ENCODE results near the gene NOTCH1.
A peak's percentile ranks its signal among the peaks of the same experiment; 100 is the strongest.

The NOTCH1 gene

DNA sequence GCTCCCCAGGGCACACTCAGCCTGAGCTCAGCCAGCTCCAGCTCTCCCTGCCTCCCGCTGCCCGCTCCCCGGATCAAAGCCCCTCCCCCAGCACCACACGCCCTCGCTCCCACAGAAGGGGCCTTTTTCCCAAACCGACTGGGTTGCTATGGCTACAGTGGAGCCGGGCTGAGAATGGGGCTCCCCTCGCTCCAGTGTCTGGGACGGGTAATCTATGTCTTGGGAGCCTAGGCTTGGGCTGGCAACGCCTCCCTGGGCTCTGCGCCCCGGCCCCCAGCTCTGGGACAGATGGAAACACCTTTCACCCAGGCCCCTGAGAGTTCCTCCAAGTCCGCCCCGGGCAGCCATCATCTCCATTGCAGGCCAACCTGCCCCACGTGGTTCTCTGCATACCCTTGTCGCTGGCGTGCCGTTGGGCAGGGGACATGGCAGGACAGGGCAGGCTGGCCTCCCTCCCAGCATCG is 29.6 kb downstream of the NOTCH1 start:
- no peak for DNase-seq

DNA sequence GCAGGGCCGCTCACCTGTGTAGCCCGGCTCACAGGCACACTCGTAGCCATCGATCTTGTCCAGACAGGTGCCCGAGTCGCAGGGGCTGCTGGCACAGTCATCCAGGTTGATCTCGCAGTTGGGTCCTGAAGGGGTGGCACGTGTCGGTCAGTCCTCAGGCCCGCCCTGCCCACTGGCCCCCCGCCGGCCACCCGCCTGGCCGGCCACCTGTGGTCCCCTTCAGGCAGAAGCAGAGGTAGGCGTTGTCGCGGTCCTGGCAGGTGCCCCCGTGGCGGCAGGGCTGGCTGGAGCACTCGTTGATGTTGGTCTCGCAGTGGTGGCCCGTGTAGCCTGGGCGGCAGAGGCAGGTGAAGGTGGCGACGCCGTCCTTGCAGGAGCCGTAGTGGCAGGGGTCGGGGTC is 30.6 kb downstream of the NOTCH1 start:
- no peak for DNase-seq

DNA sequence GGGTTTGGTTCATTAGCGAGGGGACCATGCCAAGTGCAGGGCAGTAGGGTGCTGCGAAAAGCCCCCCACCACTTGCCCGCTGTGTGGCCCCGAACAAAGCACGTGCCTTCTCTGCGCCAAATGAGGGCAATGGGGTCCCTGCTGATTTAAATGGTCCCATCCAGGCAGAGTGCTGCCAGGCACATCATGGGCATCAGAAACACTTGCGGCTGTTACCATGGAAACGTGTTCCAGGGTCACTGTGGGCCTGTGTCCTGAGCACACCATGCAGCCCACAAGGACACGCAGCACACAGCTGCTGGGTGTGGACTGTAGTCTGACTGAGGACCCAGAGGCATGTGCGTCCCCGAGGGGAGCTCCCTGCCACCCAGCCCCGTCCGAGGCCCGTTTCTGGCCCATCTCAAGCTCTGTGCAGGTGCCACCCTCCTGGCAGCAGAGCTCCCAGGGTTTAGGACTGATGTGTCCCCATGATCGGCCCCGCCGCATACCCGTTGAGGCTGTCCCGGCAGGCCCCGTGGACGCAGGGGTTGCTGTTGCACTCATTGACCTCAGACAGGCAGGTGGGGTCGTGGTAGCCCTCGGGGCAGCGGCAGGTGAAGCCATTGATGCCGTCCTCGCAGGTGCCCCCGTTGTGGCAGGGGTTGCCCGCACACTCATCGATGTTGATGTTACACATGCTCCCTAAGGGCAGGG is 31.7 kb downstream of the NOTCH1 start:
- DNase-seq: no peak

DNA sequence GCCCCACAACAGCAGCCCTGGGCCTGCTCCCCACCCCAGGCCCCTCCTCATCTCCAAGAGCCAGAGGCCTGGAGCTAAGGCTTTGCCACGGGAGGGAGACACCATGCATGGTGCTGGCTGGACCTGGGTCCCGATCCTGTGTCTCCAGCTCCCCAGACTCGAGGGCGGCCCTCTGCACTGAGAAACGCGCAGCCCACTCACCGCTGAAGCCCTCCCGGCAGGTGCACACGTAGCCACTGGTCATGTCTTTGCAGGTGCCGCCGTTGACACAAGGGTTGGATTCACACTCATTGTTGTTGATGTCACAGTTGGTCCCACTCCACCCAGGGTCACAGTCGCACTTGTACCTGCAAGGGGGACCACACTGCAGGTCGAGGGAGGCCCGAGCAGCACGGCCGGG is 32.7 kb downstream of the NOTCH1 start:
- no peak for DNase-seq

DNA sequence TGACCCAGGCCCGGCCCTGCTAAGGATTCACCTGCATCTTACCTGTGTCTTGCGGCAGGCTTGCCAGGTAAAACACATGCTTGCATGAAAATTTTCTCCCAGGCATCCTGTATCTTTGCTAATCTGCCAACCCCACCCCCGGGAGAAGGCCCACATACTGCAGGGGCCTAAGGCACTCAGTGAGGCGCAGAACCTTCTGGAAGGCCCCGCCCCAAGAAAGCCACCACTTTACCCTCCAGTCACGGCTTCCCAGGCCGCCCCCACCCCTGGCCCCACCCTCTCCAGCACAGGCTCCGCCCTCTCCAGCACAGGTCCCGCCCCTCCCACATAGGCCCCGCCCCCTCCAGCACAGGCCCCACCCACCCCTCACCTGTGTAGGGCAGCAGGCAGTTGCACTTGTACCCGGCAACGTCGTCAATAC is 33.2 kb downstream of the NOTCH1 start:
- DNase-seq: peak; percentile 31 to 34

DNA sequence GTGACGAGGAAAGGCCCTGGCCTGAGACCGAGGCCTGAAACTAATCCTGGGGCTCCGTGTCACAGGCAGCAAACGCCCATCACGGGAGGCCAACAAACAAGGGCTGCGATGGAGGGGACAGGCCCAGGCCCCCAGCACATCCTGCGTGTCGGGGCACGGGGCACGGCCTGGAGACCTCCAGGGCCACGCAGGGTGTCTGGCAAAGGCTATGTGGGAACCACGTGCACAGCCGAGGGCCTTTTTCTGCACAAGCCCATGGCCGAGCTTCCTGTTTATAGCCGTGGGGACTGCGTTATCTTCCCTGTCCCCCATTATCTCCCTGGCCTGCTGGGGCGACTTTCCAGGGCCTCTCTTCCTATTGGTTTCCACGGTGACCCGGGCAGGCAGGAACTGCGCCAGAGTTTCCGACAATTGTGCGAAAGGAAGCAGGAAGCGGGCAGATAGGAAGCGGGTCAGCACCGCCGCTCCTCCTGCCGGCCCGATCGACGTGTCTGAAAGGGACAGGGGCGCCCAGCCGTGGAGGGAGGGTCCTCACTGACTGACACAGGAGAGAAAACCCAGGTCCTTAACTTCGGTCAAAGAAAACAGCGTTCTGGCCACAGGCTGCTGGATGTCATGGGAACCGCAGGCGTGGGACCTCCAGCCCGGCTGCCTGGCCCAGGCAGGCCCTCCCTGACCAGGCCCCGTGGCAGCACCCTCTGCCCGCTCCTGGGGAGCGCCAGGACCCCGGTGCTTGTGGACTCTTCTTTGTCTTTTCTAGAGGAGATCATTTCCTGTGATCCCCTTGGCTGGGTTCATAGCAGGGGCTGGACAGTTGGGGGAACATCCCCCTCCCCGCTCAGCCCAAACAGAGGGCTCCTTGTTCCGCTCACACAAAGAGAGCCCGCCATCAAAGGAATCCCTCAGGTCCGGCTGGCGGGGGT is 33.9 kb downstream of the NOTCH1 start:
- DNase-seq: no peak

DNA sequence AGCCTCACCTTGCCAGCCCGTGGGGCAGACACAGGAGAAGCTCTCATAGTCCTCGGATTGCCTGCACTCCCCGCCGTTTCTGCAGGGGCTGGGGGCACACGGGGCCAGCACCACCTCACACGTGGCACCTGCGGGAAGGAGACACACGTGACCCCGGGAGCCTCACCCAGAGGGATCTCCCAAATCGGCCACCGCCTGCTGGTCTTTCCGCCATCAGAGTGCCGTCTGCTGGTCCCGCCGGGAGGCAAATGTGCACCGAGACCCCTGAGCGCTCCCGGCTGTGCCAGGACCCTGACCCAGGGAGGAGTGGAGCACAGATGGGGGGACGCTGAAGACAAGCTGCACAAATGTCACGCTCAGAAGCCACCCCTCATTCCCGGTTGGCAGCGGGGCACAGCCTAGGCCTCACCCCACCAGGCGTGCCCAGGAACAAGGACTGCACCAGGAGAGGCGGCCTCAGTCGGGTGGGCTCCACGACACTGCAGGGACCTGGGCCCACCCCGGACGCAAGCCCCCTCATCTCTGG is 34.6 kb downstream of the NOTCH1 start:
- DNase-seq: no peak

DNA sequence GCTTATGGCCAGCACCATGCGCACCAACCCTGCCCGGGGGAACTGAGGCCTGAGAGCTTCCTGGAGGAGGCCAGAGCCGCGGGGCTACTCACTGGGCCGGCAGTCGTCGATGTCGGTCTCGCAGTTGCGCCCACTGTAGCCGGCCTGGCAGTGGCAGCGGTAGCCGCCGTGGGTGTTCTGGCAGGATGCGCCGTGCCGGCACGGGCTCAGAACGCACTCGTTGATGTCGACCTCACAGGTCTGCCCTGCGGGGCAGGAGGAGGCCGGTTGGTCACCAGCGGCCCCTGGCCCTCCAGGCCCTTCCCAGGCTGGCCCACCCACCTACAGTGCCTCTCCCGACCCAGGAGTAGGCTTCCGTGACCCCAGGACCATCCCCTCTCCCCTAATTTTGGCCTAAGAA is 35.3 kb downstream of the NOTCH1 start:
- DNase-seq: no peak

DNA sequence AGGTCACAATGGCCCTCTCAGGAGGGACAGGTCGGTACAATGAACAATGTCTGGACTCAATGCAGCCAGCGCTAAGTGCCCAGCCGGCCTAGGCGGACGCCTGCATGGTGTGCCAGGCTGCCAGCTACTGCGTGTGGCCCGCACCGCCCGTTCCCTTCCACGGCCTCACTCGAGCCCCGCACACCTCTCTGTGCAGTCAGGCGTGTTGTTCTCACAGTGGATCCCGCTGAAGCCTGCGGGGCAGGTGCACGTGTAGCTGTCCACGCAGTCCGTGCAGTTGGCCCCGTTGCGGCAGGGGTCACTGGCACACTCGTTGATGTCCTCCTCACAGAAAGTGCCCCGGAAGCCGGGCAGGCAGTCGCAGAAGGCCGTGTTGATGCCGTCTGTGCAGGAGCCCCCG is 36.3 kb downstream of the NOTCH1 start:
- no peak for DNase-seq

DNA sequence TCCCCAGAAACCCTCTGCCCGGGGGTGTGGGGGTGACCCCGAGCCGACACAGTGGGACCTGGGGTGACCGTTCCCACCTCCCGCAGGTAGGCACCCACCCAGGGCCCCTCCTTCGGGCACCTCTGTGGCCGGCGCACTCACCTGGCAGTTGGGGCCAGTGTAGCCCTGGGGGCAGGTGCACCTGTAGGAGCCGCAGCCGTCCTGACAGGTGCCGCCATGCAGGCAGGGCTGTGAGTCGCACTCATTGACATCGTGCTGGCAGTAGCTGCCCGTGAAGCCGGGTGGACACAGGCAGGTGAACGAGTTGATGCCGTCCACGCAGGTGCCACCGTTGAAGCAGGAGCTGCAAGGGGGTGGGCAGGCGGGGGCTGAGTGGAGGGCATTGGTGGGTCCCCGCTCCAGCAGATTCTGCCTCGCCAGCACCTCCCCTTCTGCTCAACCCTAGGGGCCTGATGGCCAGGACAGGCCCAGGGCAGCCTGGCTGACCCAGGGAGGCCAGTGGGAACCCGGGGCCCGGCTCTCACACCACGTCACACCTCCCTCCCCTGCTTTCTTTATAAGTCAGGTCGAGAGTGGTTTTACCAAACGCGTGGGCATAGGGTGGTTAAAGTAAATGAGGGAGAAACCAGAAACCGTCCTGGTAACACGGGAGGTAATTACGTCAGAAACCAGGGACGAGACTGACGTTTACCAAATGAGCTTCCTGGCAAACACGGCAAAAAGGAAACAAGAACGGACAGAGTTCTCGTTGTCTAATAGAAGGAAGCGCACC is 36.9 kb downstream of the NOTCH1 start:
- no peak for DNase-seq

DNA sequence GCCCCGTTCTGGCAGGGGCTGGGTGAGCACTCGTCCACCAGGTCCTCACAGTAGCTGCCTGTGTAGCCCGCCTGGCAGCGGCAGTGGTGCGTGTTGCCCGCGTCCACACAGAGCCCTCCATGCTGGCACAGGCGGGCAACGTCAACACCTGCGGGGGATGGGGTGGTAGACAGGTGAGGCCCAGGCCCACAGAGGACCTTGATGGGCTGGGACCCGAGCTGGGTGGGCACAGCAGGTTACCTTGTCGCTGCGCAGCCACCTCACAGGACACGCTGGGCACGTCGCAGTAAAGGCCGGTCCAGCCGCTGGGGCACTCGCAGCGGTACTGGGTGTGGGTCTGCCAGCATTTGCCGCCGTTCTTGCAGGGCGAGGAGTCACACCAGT is 37.9 kb downstream of the NOTCH1 start:
- DNase-seq: no peak

DNA sequence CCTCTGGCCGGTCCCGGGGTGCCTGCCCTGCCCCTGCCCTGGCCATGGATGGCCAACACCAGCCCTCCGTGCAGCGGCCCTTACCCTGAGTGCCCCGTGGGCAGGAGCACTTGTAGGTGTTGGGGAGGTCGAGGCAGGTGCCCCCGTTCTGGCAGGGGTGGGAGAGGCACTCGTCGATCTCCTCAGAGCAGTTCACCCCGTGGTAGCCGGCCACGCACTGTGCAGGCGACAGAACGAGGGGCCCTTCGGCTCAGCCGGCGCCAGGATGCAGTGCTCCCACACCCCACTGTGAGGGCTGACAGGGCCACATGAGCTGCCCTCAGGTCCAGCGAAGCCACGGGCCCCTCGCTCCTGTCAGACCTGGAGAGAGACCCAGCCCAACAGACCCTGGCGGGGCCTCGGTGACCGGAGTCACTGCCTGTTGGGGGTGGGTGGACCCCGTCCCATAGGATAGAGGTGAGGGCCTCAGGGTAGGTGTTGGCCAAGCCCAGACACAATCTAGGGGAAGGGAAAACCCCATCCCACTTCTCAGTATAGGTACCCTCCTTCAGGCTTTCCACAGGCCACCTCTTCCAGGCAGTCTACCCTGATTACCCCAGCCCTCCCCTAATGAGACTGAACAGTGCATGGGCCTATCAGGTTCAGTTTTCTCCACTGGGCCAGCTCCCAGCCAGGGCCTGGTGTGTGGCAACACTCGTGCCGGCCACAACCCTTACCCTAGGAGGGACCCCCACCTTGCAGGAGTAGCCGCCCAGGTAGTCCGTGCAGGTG is 38.4 kb downstream of the NOTCH1 start:
- no peak for DNase-seq

DNA sequence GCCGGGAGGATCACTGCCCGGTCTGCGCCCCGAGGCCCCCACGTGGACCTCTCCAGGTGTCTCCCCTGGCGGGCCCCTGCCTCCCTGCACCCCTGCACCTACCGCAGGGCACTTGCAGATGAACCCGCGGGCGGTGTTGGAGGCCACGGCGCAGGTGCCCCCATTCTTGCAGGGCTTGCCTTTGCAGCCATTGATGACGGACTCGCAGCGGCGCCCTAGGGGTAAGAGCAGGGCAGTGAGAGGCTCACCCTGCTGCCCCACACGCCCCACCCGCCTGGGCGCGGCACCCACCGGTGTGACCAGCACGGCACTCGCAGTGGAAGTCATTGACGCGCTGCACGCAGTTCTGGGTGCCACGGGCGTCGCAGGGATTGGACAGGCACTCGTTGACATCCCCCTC is 39.4 kb downstream of the NOTCH1 start:
- no peak for DNase-seq

DNA sequence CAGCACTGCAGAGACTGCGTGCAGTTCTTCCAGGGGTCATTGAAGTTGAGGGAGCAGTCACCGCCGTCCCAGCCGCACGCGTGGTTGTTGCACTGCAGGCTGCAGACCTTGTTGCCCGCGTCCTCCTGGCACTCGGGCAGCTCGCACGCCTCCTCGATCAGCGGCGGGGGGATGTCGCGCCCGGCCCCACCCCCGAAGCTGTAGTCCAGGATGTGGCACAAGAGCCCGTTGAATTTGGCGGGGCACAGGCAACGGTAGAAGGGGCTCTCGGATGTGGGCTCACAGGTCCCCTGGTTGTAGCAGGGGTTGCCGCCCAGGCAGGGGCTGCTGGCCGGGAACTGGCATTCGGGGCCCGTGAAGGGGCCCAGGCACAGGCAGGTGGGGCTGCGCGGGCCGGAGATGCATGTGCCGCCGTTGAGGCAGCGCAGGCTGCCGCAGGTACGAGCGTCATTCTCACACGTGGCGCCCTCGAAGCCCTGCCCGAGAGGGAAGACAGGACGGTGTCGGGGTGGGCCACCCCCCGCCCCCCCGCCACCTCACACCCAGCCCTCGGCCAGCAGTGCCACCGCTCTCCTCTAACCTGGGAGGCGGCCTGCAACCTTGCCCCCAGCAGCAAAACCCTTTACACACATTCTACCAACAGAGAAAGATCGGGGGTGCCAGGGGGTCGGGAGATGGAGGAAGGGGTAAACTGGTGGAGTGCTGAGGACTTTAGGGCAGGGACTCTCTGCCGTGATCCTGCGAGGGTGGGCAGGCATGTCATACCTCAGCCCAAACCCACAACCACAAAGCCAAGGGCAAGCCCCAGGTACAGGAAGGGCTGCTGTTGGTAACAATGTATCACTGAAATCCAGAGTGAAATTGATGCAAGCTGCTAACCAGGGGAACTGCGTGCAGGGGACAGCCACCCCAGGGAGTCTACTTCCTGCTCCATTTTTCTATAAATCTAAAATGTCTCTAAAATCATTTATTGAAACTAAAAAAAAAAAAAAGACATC is 40.1 kb downstream of the NOTCH1 start:
- no peak for DNase-seq

DNA sequence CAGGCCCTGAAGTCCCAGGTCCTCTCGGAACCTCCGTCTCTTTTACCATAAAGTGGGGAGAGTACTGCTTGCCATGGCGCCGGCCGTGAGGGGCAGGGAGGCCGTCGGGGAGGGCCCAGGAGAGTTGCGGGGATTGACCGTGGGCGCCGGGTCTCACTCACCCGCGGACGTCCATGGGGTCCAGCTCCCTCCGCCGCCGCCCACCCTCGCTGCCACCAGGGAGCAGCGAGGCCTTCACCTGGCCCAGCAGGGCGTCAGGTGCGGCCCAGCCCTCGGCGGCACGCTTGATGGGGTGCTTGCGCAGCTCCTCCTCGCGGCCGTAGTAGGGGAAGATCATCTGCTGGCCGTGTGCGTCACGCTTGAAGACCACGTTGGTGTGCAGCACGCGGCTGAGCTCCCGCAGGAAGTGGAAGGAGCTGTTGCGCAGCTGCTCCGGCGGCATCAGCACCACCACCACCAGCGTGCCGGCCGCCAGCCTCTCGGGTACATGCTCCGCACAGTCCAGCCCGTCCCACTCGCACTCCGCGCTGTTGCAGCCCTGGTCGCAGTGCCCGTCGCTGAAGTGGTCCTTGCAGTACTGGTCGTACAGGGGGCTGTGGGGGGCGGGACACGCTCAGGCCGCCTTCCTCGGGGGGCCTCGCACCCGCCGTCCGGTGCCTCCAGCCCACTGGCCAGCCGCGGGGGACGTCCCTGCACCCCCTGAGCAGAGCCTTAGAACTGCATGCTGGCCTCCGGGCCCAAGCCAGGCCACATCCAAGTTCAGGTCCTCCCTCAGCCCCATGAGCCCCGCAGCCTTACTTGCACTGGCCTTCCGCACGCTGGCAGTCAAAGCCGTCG is 41.1 kb downstream of the NOTCH1 start:
- DNase-seq: no peak

DNA sequence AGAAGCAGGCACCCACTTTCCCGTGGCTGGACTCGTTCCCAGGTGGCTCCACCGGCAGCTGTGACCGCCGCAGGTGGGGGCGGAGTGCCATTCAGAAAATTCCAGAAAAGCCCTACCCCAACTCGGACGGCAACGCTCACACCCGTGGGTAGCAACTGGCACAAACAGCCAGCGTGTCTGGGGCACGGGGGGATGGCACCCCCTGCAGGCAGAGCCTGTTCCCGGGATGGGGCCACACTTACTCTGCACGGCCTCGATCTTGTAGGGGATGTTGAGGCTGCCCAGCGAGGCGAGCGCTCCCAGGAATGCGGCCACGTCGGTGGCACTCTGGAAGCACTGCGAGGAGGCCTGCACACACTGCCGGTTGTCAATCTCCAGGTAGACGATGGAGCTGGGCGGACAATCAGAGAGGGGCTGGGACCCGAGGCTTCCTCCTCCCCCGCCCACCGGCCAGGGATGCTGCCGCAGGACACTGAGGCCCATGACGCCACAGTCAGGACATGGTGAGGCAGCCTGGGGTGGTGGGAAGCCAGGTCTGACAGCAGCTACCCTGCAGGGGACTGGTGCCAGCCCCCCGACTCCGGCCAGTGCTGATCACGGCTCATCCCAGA is 42.8 kb downstream of the NOTCH1 start:
- no peak for DNase-seq

DNA sequence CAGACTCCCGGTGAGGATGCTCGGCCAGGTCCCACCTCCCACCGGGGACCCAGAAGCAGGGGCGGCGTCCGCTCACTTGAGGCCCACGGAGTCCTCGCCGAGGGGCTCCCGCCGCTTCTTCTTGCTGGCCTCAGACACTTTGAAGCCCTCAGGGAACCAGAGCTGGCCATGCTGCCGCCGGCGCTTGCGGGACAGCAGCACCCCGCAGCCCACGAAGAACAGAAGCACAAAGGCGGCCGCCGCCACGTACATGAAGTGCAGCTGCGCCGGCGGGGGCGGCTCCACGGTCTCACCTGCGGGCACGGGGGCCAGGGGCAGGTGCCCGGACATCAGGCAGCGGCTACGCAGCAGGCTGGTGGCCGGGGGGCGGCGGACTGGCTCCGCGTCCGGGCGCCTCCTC is 43.7 kb downstream of the NOTCH1 start:
- DNase-seq: no peak

DNA sequence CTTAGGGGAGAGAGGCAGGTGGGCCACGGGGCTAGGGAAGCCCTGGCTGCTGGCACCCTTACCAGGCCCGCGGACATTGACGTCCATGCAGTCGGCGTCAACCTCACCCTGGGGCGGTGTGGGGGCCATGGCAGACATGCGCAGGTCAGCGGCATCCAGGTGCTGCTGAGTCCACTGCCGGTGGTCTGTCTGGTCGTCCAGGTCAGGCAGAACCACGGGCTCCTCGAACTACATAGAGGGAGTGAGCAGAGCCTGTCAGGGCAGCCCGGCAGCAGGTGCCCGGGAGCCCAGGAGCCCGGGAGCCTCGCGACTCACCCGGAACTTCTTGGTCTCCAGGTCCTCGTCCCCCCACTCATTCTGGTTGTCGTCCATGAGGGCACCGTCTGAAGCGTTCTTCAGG is 44.2 kb downstream of the NOTCH1 start:
- no peak for DNase-seq
